ENCODE results near the gene CCM2.
A peak's percentile ranks its signal among the peaks of the same experiment; 100 is the strongest.

CCM2 gene

DNA sequence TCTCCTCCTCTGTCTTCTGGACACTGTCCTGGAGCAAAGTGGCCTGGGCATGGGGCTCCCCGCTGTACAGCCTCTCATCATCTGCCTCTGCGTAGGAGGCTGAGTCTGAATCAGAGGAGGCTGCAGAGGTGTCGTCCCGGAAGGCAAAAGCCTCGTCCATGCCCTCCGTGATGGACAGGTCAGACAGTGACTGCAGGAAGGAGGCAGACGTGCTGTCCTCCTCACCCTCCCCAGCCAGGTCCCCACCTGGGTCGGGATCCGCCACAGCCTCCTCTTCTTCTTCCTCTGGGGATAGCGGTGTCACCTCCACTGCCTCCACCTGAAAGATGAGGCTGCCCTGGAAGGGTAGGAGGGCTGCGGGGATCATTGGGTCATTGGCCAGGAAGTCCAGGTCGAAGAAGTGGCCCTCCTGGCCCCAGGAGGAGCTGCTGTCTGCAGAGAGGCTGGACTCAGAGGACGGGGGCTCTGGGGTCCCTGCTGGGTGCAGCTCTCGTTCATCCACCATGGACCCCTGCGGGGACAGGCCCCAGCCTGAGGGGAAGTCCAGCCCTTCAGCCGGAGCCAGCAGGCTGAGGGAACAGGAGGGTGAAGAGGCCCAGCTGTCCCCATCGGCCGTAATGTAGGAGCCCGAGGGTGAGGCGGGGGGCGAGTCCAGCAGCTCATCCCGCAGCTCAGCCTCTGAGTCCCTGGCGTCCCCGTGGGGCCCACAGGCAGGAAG, 85.1 kb downstream of the CCM2 start:
- DNase-seq: no peak

- DNase-seq: no peak
Observed at GRCh38 chr7:45085619-45086200, 85.7 kb downstream of the CCM2 start.

- DNase-seq: no peak
Observed at GRCh38 chr7:45086331-45087065, 86.5 kb downstream of the CCM2 start.

DNA sequence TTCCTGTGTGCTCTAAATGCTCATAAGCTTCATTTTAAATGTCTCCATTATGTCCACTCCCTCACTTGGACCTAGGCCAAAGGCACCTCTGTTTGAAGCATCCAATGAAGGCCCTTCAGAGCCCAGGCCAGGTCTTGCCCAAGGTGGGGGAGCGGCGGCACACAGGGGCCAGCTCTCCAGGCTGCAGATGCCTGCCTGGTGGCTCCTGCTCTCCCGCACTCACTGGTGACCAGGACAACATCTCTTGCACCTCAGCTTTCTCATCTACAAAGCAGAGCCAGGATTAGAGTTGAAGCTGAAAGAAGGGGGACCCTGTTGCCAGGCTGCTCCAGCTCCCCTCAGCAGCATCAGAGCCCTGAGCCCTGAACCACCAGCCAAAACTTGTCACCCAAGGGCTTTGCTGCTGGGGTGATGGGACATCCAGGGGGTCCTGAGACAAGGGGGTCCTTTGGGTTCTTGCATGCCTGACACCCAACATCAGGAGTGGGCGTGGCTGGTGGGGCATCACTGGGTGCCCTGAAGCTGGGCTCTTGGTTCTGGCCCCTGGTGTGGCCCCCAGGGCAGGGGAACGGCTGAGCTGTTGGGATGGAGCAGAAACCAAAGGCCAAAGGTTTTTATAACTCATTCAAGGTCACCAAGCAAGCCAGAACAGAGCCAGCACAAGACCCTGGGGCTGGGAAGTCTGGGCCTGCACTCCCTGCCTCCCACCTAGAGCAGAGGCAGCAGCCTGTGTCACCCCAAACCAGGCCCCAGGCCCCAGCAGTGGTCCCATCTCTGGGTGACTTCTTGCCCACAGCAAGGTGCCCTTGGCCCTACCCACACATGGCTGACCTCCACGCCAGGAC, 87.5 kb downstream of the CCM2 start:
- no peak for DNase-seq

DNA sequence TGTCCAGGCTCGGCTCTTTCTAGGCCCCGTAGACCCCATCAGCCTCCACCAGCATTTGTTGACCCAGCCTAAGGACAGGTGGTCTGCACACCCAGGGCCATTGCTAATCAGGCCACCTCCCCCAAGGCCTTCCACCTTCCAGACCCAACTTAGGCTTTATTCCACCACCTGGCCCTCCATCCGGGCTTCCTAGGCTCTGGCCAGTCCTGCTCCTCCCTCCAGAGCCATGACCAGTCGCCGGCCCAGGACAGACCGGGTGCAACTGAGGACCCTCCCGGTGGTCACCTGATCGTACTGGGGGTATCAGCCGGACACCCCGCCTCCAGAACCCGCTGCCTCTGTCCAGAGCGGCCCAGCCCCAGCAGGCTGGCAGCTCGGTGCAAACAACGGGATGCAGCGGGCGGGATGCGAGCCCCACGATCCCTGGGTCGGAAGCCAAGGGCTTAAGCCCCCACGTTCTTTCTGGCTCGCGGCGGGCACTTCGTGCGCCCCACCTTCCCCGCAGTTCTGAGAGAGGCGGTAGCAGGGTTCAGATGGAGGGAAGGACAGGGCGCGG, 88.2 kb downstream of the CCM2 start:
- no peak for DNase-seq

- no peak for DNase-seq
Observed at GRCh38 chr7:45088821-45089340, 88.9 kb downstream of the CCM2 start, which contains the start of gene NACAD. TSS of gene NACAD (minus strand) at chr7:45088969. CDS start at chr7:45088894, 75 bp downstream.

- DNase-seq: peak; percentile 98
Observed at GRCh38 chr7:45089341-45089891, 89.4 kb downstream of the CCM2 start.

GRCh38 chr7:45092100-45092930, 92.3 kb downstream of the CCM2 start:
- DNase-seq: no peak

DNA sequence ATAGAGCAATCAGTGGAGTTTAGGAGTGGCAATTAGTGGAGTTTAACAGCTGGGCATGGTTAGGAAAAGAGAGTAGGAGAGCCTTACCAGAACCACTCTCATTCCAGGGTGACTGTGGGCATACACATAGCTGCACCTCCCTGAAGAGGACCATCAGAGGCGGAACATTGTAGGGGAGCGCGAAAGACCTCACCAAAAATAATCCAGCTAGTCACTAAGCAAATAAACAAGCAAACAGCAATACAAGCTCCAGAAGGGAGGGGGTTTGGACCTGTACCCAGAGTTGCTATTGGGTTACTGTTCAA, 92.9 kb downstream of the CCM2 start:
- no peak for DNase-seq

DNA sequence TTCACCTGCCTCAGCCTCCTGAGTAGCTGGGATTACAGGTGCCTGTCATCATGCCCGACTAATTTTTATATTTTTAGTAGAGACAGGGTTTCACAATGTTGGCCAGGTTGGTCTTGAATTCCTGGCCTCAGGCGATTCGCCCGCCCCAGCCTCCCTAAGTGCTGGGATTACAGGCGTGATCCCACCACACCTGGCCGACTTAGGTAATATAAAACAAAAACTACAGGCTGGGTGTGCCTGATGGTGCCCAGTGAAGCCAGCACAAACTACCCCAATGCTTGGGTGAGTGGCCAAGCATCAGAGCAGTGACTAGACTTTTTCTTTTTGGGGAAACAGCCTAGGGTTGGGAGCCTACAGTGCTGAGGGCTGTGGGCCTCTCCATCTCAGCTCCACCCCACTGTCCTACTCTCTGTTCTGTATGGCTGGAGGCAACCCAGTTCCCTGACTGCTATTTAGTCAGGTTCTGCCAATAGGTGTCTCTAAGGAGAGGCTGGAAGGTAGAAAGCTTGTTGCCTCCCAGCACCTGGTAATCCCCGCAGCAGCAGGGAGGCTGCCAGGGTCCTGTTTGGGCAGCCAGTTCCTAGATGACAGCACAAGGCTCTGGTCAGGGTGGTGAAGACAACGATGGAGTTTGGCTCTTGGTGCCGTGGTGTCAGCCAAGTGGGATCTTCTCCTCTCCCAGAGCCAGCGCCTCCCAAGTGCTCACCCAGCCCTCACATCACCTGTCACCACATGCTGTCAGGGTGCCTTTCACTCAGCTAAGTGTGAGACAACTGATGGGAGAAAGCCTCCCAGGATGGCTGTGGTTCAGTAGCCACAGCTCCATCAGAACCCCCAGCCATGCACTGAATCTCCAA, 99.2 kb downstream of the CCM2 start:
- DNase-seq: no peak

DNA sequence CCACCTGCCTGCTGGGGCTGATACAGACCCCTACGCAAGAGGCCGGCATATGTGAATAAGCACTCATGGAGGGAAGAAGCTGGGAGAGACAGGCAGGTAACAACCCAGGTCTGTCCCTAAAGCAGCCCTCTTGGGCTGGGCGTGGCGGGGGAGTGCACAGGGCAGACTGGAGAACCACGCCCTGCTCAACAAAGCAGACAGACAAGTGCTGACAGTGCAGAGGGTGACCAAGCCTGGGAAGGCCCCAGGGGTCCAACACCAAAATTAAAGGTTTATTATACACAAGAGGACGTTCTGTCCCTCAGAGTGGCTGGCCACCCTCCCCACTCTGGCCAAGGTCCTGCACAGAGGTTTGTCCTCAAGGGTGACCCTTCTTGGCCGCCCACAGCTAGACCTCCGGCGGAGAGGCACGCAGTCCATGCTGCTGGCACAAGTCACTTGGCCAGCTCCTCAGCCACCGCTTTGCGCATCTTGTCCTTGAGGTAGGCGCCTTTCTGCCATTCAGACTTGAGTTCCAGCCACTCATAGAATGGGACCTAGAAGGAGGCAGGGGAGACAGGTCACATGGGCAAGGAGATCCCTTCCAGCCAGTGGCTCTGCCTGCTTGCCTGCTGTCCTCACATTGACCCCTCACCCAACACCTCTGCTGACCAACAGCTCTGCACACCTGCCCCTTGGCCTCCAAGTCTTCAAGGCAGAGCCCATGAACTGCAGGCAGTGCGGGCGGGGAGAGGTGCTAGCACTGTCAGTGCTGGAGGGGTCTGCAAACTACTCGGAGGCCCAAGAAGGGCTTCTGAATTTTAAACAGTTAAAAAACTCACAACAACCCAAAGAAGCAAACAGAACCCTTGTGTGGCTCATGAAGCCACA, 100.1 kb downstream of the CCM2 start:
- no peak for DNase-seq

- no peak for DNase-seq
Observed at GRCh38 chr7:45100761-45101480, 100.9 kb downstream of the CCM2 start.

- no peak for DNase-seq
Observed at GRCh38 chr7:45101748-45102147, 101.7 kb downstream of the CCM2 start.

DNA sequence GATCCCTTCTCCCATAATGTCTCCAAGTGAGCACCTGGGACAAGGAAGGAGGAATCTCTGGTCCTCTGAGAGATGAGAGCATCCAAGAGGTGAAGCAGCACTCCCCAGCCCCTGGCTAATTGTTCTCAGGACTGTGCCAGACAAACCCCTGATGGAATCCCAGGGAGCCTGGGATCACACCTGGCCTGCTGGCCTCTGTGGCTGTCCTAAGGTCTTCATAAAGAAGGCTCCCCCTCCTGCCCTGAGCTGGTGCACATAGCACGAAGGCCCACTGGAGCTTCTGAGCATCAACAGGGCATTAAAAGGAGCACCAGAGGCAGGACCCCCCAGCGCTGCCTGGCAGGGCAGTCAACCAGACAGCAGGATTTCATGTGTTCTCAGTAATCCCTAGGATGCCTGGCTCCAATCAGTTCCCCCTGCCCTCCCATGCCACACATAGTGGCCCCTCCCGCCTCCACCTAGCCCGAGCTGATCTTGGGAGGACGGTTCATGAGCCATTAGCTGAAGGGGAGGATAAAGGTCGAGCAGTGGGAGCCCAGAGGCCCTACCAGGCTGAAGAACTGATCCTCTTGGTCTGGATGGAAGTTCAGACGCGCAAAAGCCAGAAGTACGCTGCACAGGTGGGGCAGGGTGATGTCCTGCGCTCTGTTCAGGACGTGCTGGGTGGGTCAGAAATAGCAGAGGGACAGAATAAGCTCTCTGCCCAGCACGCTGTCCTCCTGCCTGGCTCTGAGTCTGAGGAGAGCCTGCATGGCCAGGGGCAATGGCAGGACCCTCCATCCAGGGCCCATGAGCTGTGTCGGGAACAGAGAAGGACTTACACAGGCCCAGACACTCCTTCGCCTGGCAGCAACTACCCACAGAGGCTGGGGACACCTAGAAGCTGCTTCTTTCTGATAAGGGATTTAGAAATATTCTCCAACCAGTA, 103.0 kb downstream of the CCM2 start:
- DNase-seq: no peak

- DNase-seq: no peak
Observed at GRCh38 chr7:45103958-45104843, 104.2 kb downstream of the CCM2 start.

DNA sequence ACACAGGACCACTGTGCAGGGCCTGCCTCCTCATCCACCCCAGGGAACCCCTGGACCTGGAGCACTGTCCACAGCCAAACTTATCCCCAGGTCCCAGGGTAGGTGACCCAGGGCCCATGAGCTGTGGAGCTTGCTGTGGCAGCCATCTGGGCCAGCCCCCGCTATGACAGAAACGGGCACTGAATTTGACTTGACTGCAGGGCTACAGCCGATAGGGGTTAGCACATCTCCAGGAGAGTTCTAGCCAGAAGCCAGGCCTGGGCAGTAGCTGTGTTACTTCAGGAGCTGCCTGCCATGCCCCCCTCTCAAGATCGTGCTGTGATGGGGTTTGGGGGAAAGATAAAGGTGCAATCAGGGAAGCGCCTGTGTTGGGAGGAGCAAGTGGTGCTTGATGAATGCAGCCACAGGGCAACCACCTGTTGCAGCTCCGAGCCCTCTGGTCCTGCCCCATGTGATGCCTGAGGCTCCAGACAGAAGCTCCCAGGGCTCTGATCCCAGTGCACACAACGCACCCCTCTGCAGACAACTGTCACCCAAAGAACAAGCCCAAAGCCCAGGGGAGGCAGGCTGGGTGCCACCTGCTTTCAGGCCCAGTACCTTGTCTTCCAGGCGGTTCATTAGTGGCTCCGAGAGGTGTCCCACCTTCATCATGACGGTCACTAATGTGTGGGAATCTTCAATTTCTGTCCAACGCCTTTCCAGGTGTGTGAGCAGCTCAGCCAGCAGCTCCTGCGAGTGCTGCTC, 105.0 kb downstream of the CCM2 start:
- DNase-seq: no peak

Measured in COR-L47 (cell line).